C1 segment of cervical spinal cord (tissue), 14 donors: ENCODE measurements around the gene GPR146.
A peak's percentile ranks its signal among the peaks of the same experiment; 100 is the strongest.

Experiments used
- DNase-seq, 14 donors: peaks; one replicate each; lab custom pipeline; 2025; lab: John Stamatoyannopoulos, UW

The GPR146 gene

GRCh38 chr7:1043552-1044188 lies 676 bp upstream of the GPR146 start:
- no peak for DNase-seq

GRCh38 chr7:1045069-1046063 lies 1.0 kb downstream of the GPR146 start:
- no peak for DNase-seq

GRCh38 chr7:1046722-1047679 lies 2.7 kb downstream of the GPR146 start:
- no peak for DNase-seq

- no peak for DNase-seq
Measured at GRCh38 chr7:1049006-1049741, 4.8 kb downstream of the GPR146 start.

- no peak for DNase-seq
Measured at GRCh38 chr7:1049801-1050200, 5.5 kb downstream of the GPR146 start.

GRCh38 chr7:1050254-1050906 lies 6.0 kb downstream of the GPR146 start:
- peak in 3 of 14 donors; percentile 29 to 77 (median 30) for DNase-seq

GRCh38 chr7:1050956-1051690 lies 6.8 kb downstream of the GPR146 start:
- no peak for DNase-seq

GRCh38 chr7:1052031-1052818 lies 7.9 kb downstream of the GPR146 start:
- DNase-seq = peak in 4 of 14 donors; percentile 27 to 83 (median 46)

- DNase-seq = peak in 2 of 14 donors; percentile 21 to 74
Measured at GRCh38 chr7:1053002-1053411, 8.7 kb downstream of the GPR146 start.

- DNase-seq = no peak
Measured at GRCh38 chr7:1053816-1054370, 9.5 kb downstream of the GPR146 start.

GRCh38 chr7:1054438-1054837 lies 10.1 kb downstream of the GPR146 start:
- peak in 12 of 14 donors; percentile 30 to 73 (median 66) for DNase-seq

- peak in 9 of 14 donors; percentile 42 to 69 (median 66) for DNase-seq
Measured at GRCh38 chr7:1054861-1055450, 10.6 kb downstream of the GPR146 start.

GRCh38 chr7:1055491-1055955 lies 11.2 kb downstream of the GPR146 start:
- DNase-seq = no peak

- peak in 3 of 14 donors; percentile 8 to 37 (median 23) for DNase-seq
Measured at GRCh38 chr7:1055956-1056784, 11.8 kb downstream of the GPR146 start.

- DNase-seq = no peak
Measured at GRCh38 chr7:1056785-1057410, 12.6 kb downstream of the GPR146 start.
